Natural killer cell (primary cell): ENCODE data around the gene HAND1. TPM values are rescaled to one million over a fixed set of nuclear protein-coding genes. Genes with fewer than 3 reads are reported as not detected.

Experiments
- ATAC-seq, 3 donors: fragments of 150-1000 bp in 2 of 3; fragments of 200-7000 bp in 1 of 3; cut with Tn5 transposase; 1 replicate in 1 of 3; 2 replicates in 2 of 3; pipeline ENCODE4 v1.10.0; 2021; ENCODE audit warnings: mild to moderate bottlenecking in 2 of 3, moderate library complexity in 2 of 3
- DNase-seq, 2 donors: peaks; one replicate each; pipeline versions ENCODE4 v3.0.0 to v3.0.0-alpha.2; 2013 to 2021; ENCODE audit warnings: mixed read lengths in 1 of 2
- H3K27ac ChIP-seq: one replicate; pipeline ENCODE4 v1.5.1; 2013; ENCODE audit warnings: mild to moderate bottlenecking, low read length
- H3K27me3 ChIP-seq: one replicate; pipeline ENCODE4 v1.6.1; 2013; ENCODE audit warnings: low read length; ENCODE audit not compliant: control insufficient read depth, insufficient read depth
- H3K36me3 ChIP-seq: one replicate; pipeline ENCODE4 v1.6.1; 2013; ENCODE audit warnings: low read length; ENCODE audit not compliant: control insufficient read depth, insufficient read depth
- H3K4me1 ChIP-seq: one replicate; pipeline ENCODE4 v1.6.1; 2013; ENCODE audit warnings: low read length; ENCODE audit not compliant: control insufficient read depth, insufficient read depth
- H3K4me3 ChIP-seq: one replicate; pipeline ENCODE4 v1.5.1; 2013; ENCODE audit warnings: low read length
- H3K9me3 ChIP-seq: one replicate; pipeline ENCODE4 v1.6.1; 2013; ENCODE audit warnings: low read length; ENCODE audit not compliant: control insufficient read depth, insufficient read depth
- H3K27ac Mint-ChIP-seq, 2 donors: one replicate each; pipeline ENCODE4 v1.8.0; 2022; ENCODE audit warnings: mild to moderate bottlenecking in 2 of 2, mixed read lengths in 2 of 2, moderate library complexity in 1 of 2
- H3K27me3 Mint-ChIP-seq, 2 donors: one replicate each; pipeline ENCODE4 v1.8.0; 2022; ENCODE audit warnings: low read depth in 2 of 2, mixed read lengths in 2 of 2
- H3K36me3 Mint-ChIP-seq: one replicate; pipeline ENCODE4 v1.8.0; 2022; ENCODE audit warnings: mixed read lengths
- H3K4me1 Mint-ChIP-seq, 2 donors: one replicate each; pipeline ENCODE4 v1.8.0; 2022; ENCODE audit warnings: mixed read lengths in 2 of 2
- H3K4me3 Mint-ChIP-seq: one replicate; pipeline ENCODE4 v1.8.0; 2022; ENCODE audit warnings: mild to moderate bottlenecking, moderate library complexity, mixed read lengths
- H3K9me3 Mint-ChIP-seq, 2 donors: one replicate each; pipeline ENCODE4 v1.8.0; 2022; ENCODE audit warnings: mixed read lengths in 2 of 2
- CTCF ChIP-seq: fragments of 200-600 bp; IDR thresholded peaks from one replicate; pipeline ENCODE4 v1.8.0; 2022; ENCODE audit warnings: antibody characterized with exemption
- whole genome bisulfite sequencing: methylation state at CpG from one replicate; pipeline ENCODE4 v1.1.7; 2013; ENCODE audit warnings: missing lambda C conversion rate; ENCODE audit not compliant: insufficient coverage; 5-methylcytosine and 5-hydroxymethylcytosine counted together
- intact Hi-C: fragments of 100-400 bp; cut with micrococcal nuclease; formaldehyde crosslinking; loops from one replicate; pipeline ENCODE4 v1.14.2; 2022
- total RNA-seq, 4 donors: library from RNA; stranded (reverse); fragments of 120-200 nt in 1 of 4; gene quantifications; one replicate each; pipeline versions ENCODE4 v1.2.3 to v1.2.4, GENCODE V29; 2013 to 2022

HAND1 gene
- total RNA-seq, 3 donors from 2014 or later (not counting 1 experiment from before 2014, with no cell fraction given) = not detected

- Mint-ChIP-seq H3K27me3 (peaks cover 44 to 64% of the 10 kb centered on the region in 2 donors), H3K9me3 (no peaks in the 10 kb centered on the region), H3K27ac (no peak overlapping the region), H3K4me3 (no peak overlapping the region), H3K4me1 (peaks cover 13 to 22% of the 10 kb centered on the region in 2 donors), H3K36me3 (no peaks in the 10 kb centered on the region)
- H3K9me3 ChIP-seq = no peaks in the 10 kb centered on the region
- peaks cover 22% of the 10 kb centered on the region for H3K4me1 ChIP-seq
- no peaks in the 10 kb centered on the region for H3K36me3 ChIP-seq
- ATAC-seq (no peak), DNase-seq (no peak)
- no peak for TF ChIP-seq CTCF
- intact Hi-C loops = no loop called here
- no peak overlapping the region for H3K4me3 ChIP-seq
- peaks cover 12% of the 10 kb centered on the region for H3K27me3 ChIP-seq
- H3K27ac ChIP-seq = no peak overlapping the region
- 89% methylated on average over 8 of the region's 8 CpGs for WGBS
Observed at GRCh38 chr5:154506049-154506715, 28.2 kb upstream of the HAND1 start.

GRCh38 chr5:154505567-154505966 lies 27.5 kb upstream of the HAND1 start:
- H3K4me1 ChIP-seq = peaks cover 22% of the 10 kb centered on the region

GRCh38 chr5:154503698-154504039 lies 25.6 kb upstream of the HAND1 start:
- Mint-ChIP-seq H3K4me1 (peaks cover 13 to 22% of the 10 kb centered on the region in 2 donors), H3K9me3 (no peaks in the 10 kb centered on the region), H3K27ac (no peak overlapping the region), H3K27me3 (peaks cover 42 to 66% of the 10 kb centered on the region in 2 donors), H3K36me3 (no peaks in the 10 kb centered on the region), H3K4me3 (peak overlapping the region; percentile 35)
- H3K27me3 ChIP-seq = peaks cover 12% of the 10 kb centered on the region
- H3K36me3 ChIP-seq = no peaks in the 10 kb centered on the region
- DNase-seq (no peak), ATAC-seq (no peak)
- WGBS = 97% methylated on average over 2 of the region's 2 CpGs
- TF ChIP-seq CTCF = no peak
- no peaks in the 10 kb centered on the region for H3K9me3 ChIP-seq
- intact Hi-C loops = no loop called here
- H3K4me3 ChIP-seq = no peak overlapping the region
- H3K4me1 ChIP-seq = peaks cover 22% of the 10 kb centered on the region
- H3K27ac ChIP-seq = no peak overlapping the region

More at GRCh38 chr5:154505567-154505966, 27.5 kb upstream of the HAND1 start:
- intact Hi-C loops = no loop called here
- TF ChIP-seq CTCF = no peak
- Histone ChIP-seq H3K9me3 (no peaks in the 10 kb centered on the region), H3K27ac (no peak overlapping the region), H3K36me3 (no peaks in the 10 kb centered on the region), H3K4me3 (no peak overlapping the region), H3K27me3 (peaks cover 12% of the 10 kb centered on the region)
- no peaks in the 10 kb centered on the region for H3K9me3 Mint-ChIP-seq
- no peak overlapping the region for H3K27ac Mint-ChIP-seq
- H3K27me3 Mint-ChIP-seq = peaks cover 45 to 65% of the 10 kb centered on the region in 2 donors
- DNase-seq (no peak), ATAC-seq (no peak)
- H3K36me3 Mint-ChIP-seq = no peaks in the 10 kb centered on the region
- peaks cover 13 to 22% of the 10 kb centered on the region in 2 donors for H3K4me1 Mint-ChIP-seq
- no peak overlapping the region for H3K4me3 Mint-ChIP-seq
- WGBS = 86% methylated on average over 10 of the region's 10 CpGs

GRCh38 chr5:154502180-154502579 lies 24.2 kb upstream of the HAND1 start:
- H3K9me3 ChIP-seq = no peaks in the 10 kb centered on the region
- Mint-ChIP-seq H3K27ac (no peak overlapping the region), H3K36me3 (no peaks in the 10 kb centered on the region), H3K4me3 (no peak overlapping the region), H3K9me3 (no peaks in the 10 kb centered on the region), H3K27me3 (peaks cover 46 to 69% of the 10 kb centered on the region in 2 donors), H3K4me1 (peaks cover 13 to 14% of the 10 kb centered on the region in 2 donors)
- H3K4me3 ChIP-seq = no peak overlapping the region
- ATAC-seq (no peak), DNase-seq (no peak)
- no peak for TF ChIP-seq CTCF
- intact Hi-C loops = no loop called here
- H3K36me3 ChIP-seq = no peaks in the 10 kb centered on the region
- peaks cover 12% of the 10 kb centered on the region for H3K27me3 ChIP-seq
- 100% methylated on average over 1 of the region's 1 CpG for WGBS
- peaks cover 15% of the 10 kb centered on the region for H3K4me1 ChIP-seq
- no peak overlapping the region for H3K27ac ChIP-seq
